Neural progenitor cell (in vitro differentiated cells): ENCODE data around the gene FAM174C. TPM values are rescaled to one million over a fixed set of nuclear protein-coding genes. Genes with fewer than 3 reads are reported as not detected.
"Not testable (repeated sequence)": the region's sequence is repeated elsewhere in the genome, so short reads cannot be mapped to it uniquely, and the experiment has no call there.

ENCODE experiments used
- DNase-seq: peaks from one replicate; pipeline ENCODE4 v3.0.0-alpha.2; 2016; ENCODE audit warnings: low spot score
- H2AFZ ChIP-seq: fragments of 200-600 bp; sonication (generic); replicated peaks from 2 replicates; pipeline ENCODE4 v1.6.1; 2016; ENCODE audit warnings: antibody characterized with exemption
- H3F3A ChIP-seq: fragments of 200-600 bp; sonication (generic); 2 replicates; pipeline ENCODE4 v1.6.1; 2016; ENCODE audit warnings: antibody characterized with exemption, low read depth
- H3K27ac ChIP-seq: fragments of 200-600 bp; sonication (generic); 2 replicates; pipeline ENCODE4 v1.5.1; 2016; ENCODE audit warnings: mild to moderate bottlenecking
- H3K27me3 ChIP-seq: fragments of 200-600 bp; sonication (generic); 2 replicates; pipeline ENCODE4 v1.6.1; 2016; ENCODE audit warnings: mild to moderate bottlenecking, moderate library complexity
- H3K36me3 ChIP-seq: fragments of 200-600 bp; sonication (generic); 2 replicates; pipeline ENCODE4 v1.5.1; 2016
- H3K4me1 ChIP-seq: fragments of 200-600 bp; sonication (generic); 2 replicates; pipeline ENCODE4 v1.6.1; 2016; ENCODE audit warnings: mixed run types
- H3K4me2 ChIP-seq: fragments of 200-600 bp; sonication (generic); 2 replicates; pipeline ENCODE4 v1.6.1; 2016
- H3K4me3 ChIP-seq: fragments of 200-600 bp; sonication (generic); 2 replicates; pipeline ENCODE4 v1.5.1; 2016
- H3K79me2 ChIP-seq: fragments of 200-600 bp; sonication (generic); 2 replicates; pipeline ENCODE4 v1.6.1; 2016; ENCODE audit warnings: low read depth
- H3K9ac ChIP-seq: fragments of 200-600 bp; sonication (generic); 2 replicates; pipeline ENCODE4 v1.6.1; 2016
- H3K9me3 ChIP-seq: fragments of 200-600 bp; sonication (generic); 2 replicates; pipeline ENCODE4 v1.5.1; 2016; ENCODE audit warnings: low read depth
- H4K20me1 ChIP-seq: fragments of 200-600 bp; sonication (generic); 2 replicates; pipeline ENCODE4 v1.6.1; 2016; ENCODE audit warnings: low read depth
- H3K27ac Mint-ChIP-seq: 3 replicates; pipeline ENCODE4 v1.8.0; 2021; ENCODE audit warnings: mixed read lengths
- H3K27me3 Mint-ChIP-seq: 2 replicates; pipeline ENCODE4 v1.8.0; 2022; ENCODE audit warnings: low read depth, mild to moderate bottlenecking, inconsistent platforms, moderate library complexity, mixed read lengths; ENCODE audit not compliant: insufficient read depth
- H3K36me3 Mint-ChIP-seq: 3 replicates; pipeline ENCODE4 v1.8.0; 2021; ENCODE audit warnings: mixed read lengths
- H3K4me1 Mint-ChIP-seq: 3 replicates; pipeline ENCODE4 v1.8.0; 2021; ENCODE audit warnings: mixed read lengths
- H3K4me3 Mint-ChIP-seq: 3 replicates; pipeline ENCODE4 v1.8.0; 2021; ENCODE audit warnings: mild to moderate bottlenecking, moderate library complexity, mixed read lengths
- H3K9me3 Mint-ChIP-seq: 3 replicates; pipeline ENCODE4 v1.8.0; 2020; ENCODE audit warnings: mixed read lengths
- CTCF ChIP-seq: fragments of 200-600 bp; sonication (generic); IDR thresholded peaks from 2 replicates; pipeline ENCODE4 v1.5.1; 2017; ENCODE audit warnings: antibody characterized with exemption, mild to moderate bottlenecking
- EZH2 ChIP-seq: fragments of 200-600 bp; sonication (generic); IDR thresholded peaks from 2 replicates; pipeline ENCODE4 v1.6.1; 2017; ENCODE audit warnings: antibody characterized with exemption, mild to moderate bottlenecking, moderate library complexity
- EZH2phosphoT487 ChIP-seq: fragments of 200-600 bp; sonication (generic); IDR thresholded peaks from 2 replicates; pipeline ENCODE4 v1.6.1; 2017; ENCODE audit warnings: antibody characterized with exemption
- total RNA-seq: library from RNA; depleted of rRNA; stranded (reverse); fragments of >200 nt; gene quantifications from 2 replicates; pipeline ENCODE4 v1.2.3, GENCODE V29; 2015; ENCODE audit warnings: low replicate concordance

The FAM174C gene
- total RNA-seq, 1 donor from 2014 or later = 4.8 TPM

GRCh38 chr19:1316466-1316865, 41.1 kb downstream of the FAM174C start:
- no peaks in the 10 kb centered on the region for H3K79me2 ChIP-seq
- H3K9ac ChIP-seq = no peak overlapping the region
- Mint-ChIP-seq H3K27ac (no peak overlapping the region), H3K9me3 (peaks cover 3% of the 10 kb centered on the region), H3K27me3 (peaks cover 15% of the 10 kb centered on the region), H3K4me1 (peaks cover 30% of the 10 kb centered on the region), H3K4me3 (no peak overlapping the region), H3K36me3 (no peaks in the 10 kb centered on the region)
- no peaks in the 10 kb centered on the region for H3K9me3 ChIP-seq
- no peak for DNase-seq
- H4K20me1 ChIP-seq = no peaks in the 10 kb centered on the region
- peaks cover 23% of the 10 kb centered on the region for H3K4me1 ChIP-seq
- no peaks in the 10 kb centered on the region for H3K36me3 ChIP-seq
- H3K4me2 ChIP-seq = no peak overlapping the region
- peaks cover 44% of the 10 kb centered on the region for H3F3A ChIP-seq
- H2AFZ ChIP-seq = no peak overlapping the region
- H3K27ac ChIP-seq = no peak overlapping the region
- TF ChIP-seq CTCF = no peak
- TF ChIP-seq EZH2phosphoT487 = no peak
- no peak for TF ChIP-seq EZH2
- no peak overlapping the region for H3K4me3 ChIP-seq
- peaks cover 29% of the 10 kb centered on the region for H3K27me3 ChIP-seq

- Histone ChIP-seq H3F3A (peaks cover 36% of the 10 kb centered on the region), H2AFZ (no peak overlapping the region), H3K9me3 (no peaks in the 10 kb centered on the region), H3K27ac (no peak overlapping the region), H3K36me3 (no peaks in the 10 kb centered on the region), H3K4me1 (peaks cover 18% of the 10 kb centered on the region), H3K4me3 (no peak overlapping the region), H3K4me2 (no peak overlapping the region), H4K20me1 (no peaks in the 10 kb centered on the region), H3K79me2 (no peaks in the 10 kb centered on the region), H3K9ac (no peak overlapping the region), H3K27me3 (peaks cover 29% of the 10 kb centered on the region)
- peaks cover 15% of the 10 kb centered on the region for H3K27me3 Mint-ChIP-seq
- DNase-seq = no peak
- peaks cover 3% of the 10 kb centered on the region for H3K9me3 Mint-ChIP-seq
- no peak for TF ChIP-seq CTCF
- no peak for TF ChIP-seq EZH2
- no peak for TF ChIP-seq EZH2phosphoT487
- peak overlapping the region; percentile 79 for H3K27ac Mint-ChIP-seq
- peak overlapping the region; percentile 58 for H3K4me3 Mint-ChIP-seq
- peaks cover 30% of the 10 kb centered on the region for H3K4me1 Mint-ChIP-seq
- H3K36me3 Mint-ChIP-seq = no peaks in the 10 kb centered on the region
Observed at GRCh38 chr19:1317274-1318003, 42.1 kb downstream of the FAM174C start.

GRCh38 chr19:1318678-1319471, 43.5 kb downstream of the FAM174C start:
- no peak overlapping the region for H3K4me3 Mint-ChIP-seq
- peak overlapping the region; percentile 8 for H3K4me3 ChIP-seq
- no peak overlapping the region for H3K27ac ChIP-seq
- H3K4me1 Mint-ChIP-seq = peaks cover 29% of the 10 kb centered on the region
- TF ChIP-seq CTCF = peak; percentile 29
- no peak for TF ChIP-seq EZH2
- no peak for TF ChIP-seq EZH2phosphoT487
- no peaks in the 10 kb centered on the region for H3K79me2 ChIP-seq
- H4K20me1 ChIP-seq = no peaks in the 10 kb centered on the region
- H2AFZ ChIP-seq = no peak overlapping the region
- H3K9me3 Mint-ChIP-seq = peaks cover 3% of the 10 kb centered on the region
- no peaks in the 10 kb centered on the region for H3K36me3 ChIP-seq
- H3K9me3 ChIP-seq = no peaks in the 10 kb centered on the region
- no peak overlapping the region for H3K27ac Mint-ChIP-seq
- peak overlapping the region; percentile 69 for H3K4me2 ChIP-seq
- peak; percentile 76 for DNase-seq
- peaks cover 27% of the 10 kb centered on the region for H3F3A ChIP-seq
- H3K9ac ChIP-seq = no peak overlapping the region
- H3K4me1 ChIP-seq = peaks cover 9% of the 10 kb centered on the region
- peaks cover 15% of the 10 kb centered on the region for H3K27me3 Mint-ChIP-seq
- no peaks in the 10 kb centered on the region for H3K36me3 Mint-ChIP-seq
- H3K27me3 ChIP-seq = peaks cover 29% of the 10 kb centered on the region

GRCh38 chr19:1320282-1320650, 44.9 kb downstream of the FAM174C start:
- not testable (repeated sequence) for H3K4me3 ChIP-seq, H3K9me3 ChIP-seq, H3K79me2 ChIP-seq, H3K36me3 Mint-ChIP-seq, H2AFZ ChIP-seq, H3K27ac ChIP-seq, DNase-seq, H4K20me1 ChIP-seq, H3K36me3 ChIP-seq, H3K4me2 ChIP-seq, H3K4me3 Mint-ChIP-seq, H3K4me1 ChIP-seq, H3K27ac Mint-ChIP-seq, H3K9me3 Mint-ChIP-seq, H3K9ac ChIP-seq
- Histone ChIP-seq H3F3A (peaks cover 23% of the 10 kb centered on the region), H3K27me3 (peaks cover 24% of the 10 kb centered on the region)
- H3K27me3 Mint-ChIP-seq = peaks cover 14% of the 10 kb centered on the region
- peaks cover 31% of the 10 kb centered on the region for H3K4me1 Mint-ChIP-seq
